GM19452 (cell line): ENCODE results near the gene OIT3.

Experiments
- ATAC-seq: cut with Tn5 transposase; IDR thresholded peaks from one replicate; pipeline ENCODE4 v1.9.1; 2021; ENCODE audit not compliant: unreplicated experiment

Gene OIT3

GRCh38 chr10:72893136-72893798 is at the start of gene OIT3:
TSS of gene OIT3 (plus strand) at chr10:72893739. CDS start at chr10:72893799, 60 bp downstream.
- no peak for ATAC-seq

- no peak for ATAC-seq
These were observed 47.3 kb upstream of the OIT3 start for GRCh38 chr10:72846238-72846637.

DNA sequence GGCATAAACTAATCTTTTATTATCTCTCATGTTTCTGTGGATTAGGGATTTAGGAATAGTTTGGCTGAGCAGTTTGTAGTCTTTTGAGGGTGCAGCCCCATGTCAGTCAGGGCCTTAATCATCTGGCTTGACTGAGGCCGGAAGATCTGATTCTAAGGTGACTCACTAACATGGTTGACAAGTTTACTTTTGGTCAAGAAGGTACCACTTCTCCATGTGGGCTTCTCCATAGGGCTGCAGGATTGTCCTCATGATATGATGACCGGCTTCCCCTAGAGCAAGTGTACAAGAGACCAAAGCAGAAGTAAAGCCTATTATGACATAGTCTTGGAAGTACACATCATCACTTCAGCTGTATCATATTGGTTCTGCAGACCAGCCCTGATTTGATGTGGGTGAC is 45.9 kb upstream of the OIT3 start:
- no peak for ATAC-seq

- no peak for ATAC-seq
These were observed 42.7 kb upstream of the OIT3 start for GRCh38 chr10:72850861-72851260.

- ATAC-seq: no peak
These were observed 42.0 kb upstream of the OIT3 start for GRCh38 chr10:72851509-72851908.

- ATAC-seq: no peak
These were observed 41.0 kb upstream of the OIT3 start for GRCh38 chr10:72852508-72852907.

- no peak for ATAC-seq
These were observed 38.4 kb upstream of the OIT3 start for GRCh38 chr10:72855129-72855528.

- no peak for ATAC-seq
These were observed 37.7 kb upstream of the OIT3 start for GRCh38 chr10:72855790-72856189.

GRCh38 chr10:72858067-72858466 is 35.5 kb upstream of the OIT3 start:
- no peak for ATAC-seq

GRCh38 chr10:72862957-72863356 is 30.6 kb upstream of the OIT3 start:
- ATAC-seq: no peak

DNA sequence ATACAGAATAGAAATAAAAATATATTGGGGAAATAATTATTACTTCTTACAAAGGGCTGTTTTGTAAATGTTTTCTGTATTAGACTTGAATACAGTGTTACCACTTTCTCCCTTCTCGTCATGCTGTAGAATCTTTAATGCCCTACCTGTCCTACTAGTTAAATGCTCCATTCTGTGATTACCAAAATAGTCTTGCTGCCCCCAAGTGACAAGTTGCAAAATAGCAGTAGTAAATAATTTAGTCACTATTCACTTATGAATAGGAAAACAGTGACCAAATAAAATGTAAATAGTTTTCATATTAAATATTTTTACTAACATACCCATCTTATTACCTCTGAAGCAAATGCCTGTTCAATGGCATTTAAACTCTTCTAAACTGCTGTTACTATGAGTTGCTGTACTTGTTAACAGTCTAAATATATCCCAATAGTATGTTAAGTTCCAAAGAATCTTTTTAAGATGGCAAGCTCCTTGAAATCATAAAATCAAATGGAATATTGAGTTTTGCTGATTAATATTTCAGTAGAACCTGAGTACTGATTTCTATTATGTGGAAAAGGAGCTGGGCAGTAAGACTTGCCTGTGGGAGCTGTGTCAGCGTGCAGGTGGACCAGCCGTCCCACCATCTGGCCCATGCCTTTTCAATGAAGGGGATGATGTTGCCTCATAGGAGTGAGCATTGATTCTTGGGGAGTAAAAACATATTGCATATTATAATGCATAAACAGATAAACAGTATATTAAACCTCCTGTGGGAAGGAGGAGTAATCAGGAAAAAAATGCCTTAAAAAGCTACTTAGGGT is 18.1 kb upstream of the OIT3 start:
- no peak for ATAC-seq

DNA sequence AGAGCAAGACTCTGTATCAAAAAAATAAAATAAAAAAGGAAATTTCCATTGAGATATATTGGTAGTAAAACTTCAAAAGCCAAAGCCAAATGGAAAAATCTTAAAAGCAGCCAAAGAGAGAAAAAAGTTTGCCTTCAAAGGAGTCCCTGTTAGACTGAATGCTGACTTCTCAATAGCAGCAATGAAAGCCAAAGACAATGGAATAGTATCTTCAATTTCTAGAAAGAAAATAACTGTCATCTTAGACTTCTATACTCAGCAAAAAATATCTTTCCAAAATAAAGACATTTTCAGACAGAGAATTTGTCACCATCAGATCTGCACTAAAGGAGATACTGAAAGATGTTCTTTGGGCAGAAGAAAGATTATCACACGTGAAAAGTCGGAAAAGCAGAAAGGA is 14.3 kb upstream of the OIT3 start:
- ATAC-seq: no peak

- no peak for ATAC-seq
These were observed 12.2 kb upstream of the OIT3 start for GRCh38 chr10:72881291-72881690.

GRCh38 chr10:72883861-72884260 is 9.7 kb upstream of the OIT3 start:
- no peak for ATAC-seq

- no peak for ATAC-seq
These were observed 7.6 kb upstream of the OIT3 start for GRCh38 chr10:72885953-72886352.

DNA sequence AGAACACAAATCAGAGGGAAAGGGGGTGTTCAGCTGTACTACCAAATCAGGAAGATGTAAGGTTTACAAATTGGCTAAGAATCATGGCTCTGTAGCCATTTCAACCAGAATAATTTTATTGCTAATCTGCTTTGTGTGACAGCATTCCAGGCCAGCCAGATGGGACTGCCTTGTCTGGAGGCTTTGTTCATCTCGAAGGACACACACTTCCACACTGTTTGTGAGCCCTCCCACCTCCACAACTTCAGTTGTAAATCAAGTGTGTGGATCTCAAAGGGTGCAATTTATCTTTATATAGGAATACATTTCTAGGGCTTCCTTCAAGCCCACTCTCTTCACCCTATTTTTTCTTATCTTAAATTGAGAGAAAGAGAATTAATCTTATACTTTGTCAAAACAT is 6.9 kb upstream of the OIT3 start:
- ATAC-seq: no peak

DNA sequence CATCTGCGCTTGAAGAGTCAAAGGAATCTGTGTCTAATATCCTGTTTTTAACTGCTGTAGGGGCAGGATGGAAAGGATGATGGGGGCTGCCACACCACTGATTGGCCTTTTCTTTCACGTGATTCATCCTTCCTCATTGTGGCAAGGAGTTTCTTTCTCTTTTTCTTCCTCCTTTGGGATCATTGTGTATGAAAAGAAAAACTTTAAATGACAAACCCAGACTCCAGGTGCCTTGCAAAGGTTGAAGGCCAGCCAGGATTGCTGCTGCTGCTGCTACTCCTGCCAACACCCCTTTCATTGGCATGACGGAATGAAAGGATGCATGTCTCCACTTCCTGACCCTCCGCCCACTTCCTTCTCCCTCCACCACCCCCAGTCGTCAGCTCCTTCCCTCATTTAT is 6.5 kb upstream of the OIT3 start:
- no peak for ATAC-seq

- no peak for ATAC-seq
These were observed 5.3 kb upstream of the OIT3 start for GRCh38 chr10:72888151-72888638.

- ATAC-seq: no peak
These were observed 4.1 kb upstream of the OIT3 start for GRCh38 chr10:72889391-72889831.

DNA sequence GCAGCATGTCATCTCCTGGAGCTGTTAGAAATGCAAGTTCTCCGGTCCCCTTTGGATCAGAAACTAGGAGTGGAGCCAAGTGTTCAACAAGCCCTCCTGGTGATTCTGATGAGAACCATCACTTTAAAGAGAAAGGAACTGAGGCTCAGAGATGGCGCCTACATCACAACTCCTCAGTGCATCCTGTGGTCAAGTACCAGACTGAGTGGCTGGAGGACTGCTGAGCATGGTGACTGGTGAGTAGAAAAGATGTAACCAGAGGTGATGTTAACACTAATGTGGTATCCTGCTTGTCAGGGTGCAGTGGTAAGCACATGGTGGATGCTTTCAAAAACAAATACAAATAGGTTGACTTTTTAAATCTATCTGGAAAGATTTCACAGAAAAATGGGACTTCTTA is 3.5 kb upstream of the OIT3 start:
- no peak for ATAC-seq

DNA sequence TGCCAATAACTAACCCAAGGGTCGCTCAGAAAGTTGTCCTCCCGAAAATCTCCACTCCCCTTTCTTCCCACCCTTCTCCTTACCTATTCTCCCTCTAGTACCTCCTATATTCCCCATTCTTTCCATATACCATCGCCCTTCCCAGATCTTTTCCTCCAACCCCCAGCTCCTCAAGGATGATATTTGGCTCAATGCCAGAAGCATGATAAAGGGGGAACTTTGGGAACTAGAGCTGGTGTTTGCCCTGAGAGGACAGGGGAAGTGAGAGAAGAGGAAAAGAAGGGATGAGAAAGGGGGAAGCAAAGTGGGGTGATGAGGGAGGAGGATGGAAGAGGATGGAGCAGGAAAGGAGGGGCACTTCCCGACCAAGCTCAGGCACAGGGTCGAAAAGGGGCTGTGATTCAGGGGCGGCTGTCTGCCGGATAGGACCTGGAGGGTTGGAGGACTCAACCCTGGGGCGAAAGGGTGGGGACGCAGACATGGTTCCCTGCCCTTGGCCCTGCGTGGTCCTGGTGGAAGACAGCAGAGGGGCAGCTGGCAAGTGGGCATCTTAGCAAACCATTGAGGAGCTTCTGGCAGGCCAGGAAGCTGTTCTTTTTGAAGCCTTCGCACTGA is 1.8 kb downstream of the OIT3 start:
- no peak for ATAC-seq

DNA sequence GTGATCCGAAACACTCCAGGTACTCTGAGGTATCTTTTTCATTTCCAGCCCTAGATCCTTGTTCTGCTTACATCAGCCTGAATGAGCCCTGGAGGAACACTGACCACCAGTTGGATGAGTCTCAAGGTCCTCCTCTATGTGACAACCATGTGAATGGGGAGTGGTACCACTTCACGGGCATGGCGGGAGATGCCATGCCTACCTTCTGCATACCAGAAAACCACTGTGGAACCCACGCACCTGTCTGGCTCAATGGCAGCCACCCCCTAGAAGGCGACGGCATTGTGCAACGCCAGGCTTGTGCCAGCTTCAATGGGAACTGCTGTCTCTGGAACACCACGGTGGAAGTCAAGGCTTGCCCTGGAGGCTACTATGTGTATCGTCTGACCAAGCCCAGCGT is 5.1 kb downstream of the OIT3 start:
- no peak for ATAC-seq
